ENCODE results near the gene PGA3.
A peak's percentile ranks its signal among the peaks of the same experiment; 100 is the strongest.
"Not testable (repeated sequence)": the region's sequence is repeated elsewhere in the genome, so short reads cannot be mapped to it uniquely, and the experiment has no call there.

Gene PGA3

GRCh38 chr11:61172356-61172755 is 31.0 kb upstream of the PGA3 start:
- DNase-seq, result no peak

DNA sequence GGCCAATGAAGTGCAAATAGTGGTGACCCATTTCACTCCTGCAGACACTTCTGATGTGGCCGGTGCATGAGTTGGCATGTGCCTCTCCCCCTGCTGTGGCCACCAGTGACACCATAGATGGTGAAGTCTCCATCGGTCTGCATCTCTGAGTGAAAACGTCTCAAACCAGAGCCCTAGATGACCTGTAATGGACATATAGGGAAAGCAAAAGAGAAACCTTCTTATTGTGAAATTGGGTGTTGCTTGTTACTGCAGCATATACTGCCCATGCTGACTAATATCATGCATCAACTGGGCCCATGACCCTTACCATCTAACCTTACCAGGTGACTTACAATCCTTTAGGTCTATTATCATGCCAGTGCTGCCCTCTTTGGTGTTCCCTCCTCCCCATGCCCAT is 30.4 kb upstream of the PGA3 start:
- no peak for DNase-seq

- no peak for DNase-seq
These were observed 29.9 kb upstream of the PGA3 start for GRCh38 chr11:61173456-61173855.

- no peak for DNase-seq
These were observed 29.0 kb upstream of the PGA3 start for GRCh38 chr11:61174273-61174672.

DNA sequence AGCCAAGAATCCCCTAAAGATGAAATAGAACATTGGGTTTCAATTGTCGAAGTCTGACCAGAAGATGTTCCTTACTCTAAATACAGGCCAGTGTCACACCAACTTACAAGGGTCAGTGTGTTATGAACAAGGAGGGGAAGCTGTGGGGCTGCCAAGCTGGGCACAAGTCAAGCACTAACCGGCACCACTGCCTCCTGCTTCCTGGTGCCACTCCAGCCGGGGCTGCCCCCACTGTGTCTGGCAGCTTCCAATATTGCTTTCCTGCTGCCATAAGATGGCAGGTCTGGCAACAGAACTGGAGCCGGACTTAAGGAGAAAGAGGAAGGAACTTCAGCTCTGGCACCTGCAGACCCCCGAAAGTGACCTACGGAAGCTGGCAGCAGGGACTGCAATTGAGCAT is 28.4 kb upstream of the PGA3 start:
- no peak for DNase-seq

DNA sequence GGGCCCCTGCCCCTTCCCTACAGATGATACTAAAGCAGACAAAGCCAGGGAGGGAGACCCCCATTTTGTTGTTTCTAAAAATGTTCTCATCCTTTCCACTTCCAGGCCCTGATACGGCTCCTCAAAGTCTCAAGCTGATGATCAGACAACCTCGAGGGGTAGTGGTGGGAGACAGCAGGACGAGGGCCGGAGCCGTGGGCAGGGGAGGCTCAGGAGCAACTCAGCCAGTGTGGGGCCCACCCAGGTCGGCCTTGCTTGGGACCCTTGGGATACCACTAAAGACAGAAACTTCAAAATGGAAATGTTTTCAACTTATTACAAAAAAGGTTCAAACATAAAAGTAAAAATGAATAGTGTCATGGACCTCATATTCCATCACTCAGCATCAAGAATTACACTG is 26.9 kb upstream of the PGA3 start:
- no peak for DNase-seq

- DNase-seq, result not testable (repeated sequence)
These were observed 23.1 kb upstream of the PGA3 start for GRCh38 chr11:61180205-61180604.

GRCh38 chr11:61181489-61181888 is 21.8 kb upstream of the PGA3 start:
- DNase-seq, result no peak

DNA sequence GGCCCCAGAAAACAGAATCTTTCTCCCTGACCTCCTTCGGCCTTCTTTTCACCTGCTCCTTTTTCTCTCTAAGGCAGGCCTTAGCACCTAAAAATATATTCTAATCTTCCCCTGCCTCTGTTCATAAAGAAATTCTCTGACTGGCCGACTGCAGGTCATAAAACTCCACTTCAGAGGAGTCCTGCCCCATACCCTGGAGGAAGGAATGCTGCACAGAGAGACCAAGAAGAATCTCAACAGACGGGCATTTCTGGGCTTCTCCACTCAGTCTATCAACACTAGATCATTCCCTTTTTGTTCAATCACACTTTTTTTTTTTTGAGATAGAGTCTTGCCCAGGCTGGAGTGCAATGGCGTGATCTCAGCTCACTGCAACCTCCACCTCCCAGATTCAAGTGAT is 19.7 kb upstream of the PGA3 start:
- DNase-seq, result no peak

DNA sequence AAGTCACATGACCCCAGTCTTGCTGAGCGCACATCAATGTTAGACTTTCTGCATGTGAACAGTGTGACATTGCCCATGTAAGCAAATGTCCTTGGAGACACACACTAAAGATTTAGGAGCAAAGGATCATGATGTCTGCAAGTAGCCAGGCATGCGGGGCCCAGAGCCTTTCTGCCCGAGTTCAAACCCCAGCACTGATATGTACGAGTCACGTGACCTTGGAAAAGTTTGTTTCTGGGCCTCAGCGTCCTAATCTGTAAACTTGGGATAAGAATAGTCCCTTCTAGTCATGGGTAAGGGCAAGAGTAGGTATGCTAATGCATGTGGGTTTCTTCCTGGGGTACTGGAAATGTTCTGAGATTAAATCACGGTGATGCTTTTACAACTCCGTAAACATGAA is 16.8 kb upstream of the PGA3 start:
- DNase-seq, result no peak

DNA sequence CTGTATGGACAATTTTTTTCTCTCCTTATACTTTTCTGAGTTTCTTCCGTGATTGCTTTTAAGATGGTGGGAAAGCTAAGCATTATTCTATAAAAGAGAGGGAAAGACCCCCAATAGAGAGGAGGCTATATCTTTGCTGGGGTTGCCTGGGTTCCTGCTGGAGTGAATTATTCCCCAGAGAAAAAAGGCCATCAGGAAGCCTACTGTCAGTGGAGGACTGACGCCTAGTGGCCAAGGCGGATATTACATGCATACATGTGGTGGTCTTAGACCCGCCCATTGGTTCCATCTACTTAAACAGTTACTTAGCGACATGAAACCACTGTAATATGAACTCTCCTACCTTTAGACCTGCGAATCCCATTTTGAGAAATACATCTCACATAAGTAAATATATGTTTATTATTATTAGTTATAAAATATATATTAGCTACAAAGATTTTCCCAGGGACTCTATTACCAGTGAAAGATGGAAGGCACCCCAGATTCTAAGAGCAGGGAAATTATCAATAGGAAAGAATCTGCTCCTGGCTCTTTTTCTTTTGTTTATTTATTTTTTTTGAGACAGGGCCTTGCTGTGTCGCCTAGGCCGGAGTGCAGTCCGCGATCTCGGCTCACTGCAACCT is 15.7 kb upstream of the PGA3 start:
- DNase-seq, result peak; percentile 82

DNA sequence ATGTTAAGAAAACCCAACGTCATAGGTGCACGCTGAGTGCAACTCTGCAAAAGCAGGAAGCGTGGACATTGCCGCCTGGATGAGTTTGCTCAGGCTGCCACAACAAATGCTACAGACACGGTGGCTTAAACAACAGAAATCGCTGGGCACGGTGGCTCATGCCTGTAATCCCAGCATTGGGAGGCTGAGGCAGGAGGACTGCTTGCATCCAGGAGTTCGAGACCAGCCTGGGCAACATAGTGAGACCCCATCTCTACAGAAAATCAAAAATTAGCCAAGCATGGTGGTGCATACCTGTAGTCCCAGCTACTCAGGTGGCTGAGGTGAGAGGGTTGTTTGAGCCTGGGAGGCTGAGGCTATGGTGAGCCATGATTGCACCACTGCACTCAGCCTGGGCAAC is 13.4 kb upstream of the PGA3 start:
- no peak for DNase-seq

DNA sequence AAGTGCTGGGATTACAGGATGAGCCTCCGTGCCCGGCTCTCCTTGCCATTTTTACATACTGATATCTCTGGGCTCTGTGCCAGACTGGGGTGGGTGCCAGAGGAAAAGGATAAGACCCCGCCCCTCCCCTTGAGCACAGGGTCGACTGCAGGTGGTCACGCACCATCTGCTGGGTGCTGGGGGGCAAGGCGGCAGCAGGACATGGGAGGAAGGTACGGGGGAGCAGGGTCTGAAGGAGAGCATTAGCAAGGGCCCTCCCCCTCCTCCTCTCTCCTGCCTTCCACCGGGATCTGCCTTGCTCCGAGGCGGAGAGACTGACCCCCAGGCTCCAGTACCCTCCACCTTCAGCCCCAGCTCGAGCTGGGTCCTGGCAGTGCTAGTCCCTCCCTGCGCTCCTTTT is 9.7 kb upstream of the PGA3 start:
- no peak for DNase-seq

GRCh38 chr11:61194169-61194671 is 9.1 kb upstream of the PGA3 start:
- no peak for DNase-seq

DNA sequence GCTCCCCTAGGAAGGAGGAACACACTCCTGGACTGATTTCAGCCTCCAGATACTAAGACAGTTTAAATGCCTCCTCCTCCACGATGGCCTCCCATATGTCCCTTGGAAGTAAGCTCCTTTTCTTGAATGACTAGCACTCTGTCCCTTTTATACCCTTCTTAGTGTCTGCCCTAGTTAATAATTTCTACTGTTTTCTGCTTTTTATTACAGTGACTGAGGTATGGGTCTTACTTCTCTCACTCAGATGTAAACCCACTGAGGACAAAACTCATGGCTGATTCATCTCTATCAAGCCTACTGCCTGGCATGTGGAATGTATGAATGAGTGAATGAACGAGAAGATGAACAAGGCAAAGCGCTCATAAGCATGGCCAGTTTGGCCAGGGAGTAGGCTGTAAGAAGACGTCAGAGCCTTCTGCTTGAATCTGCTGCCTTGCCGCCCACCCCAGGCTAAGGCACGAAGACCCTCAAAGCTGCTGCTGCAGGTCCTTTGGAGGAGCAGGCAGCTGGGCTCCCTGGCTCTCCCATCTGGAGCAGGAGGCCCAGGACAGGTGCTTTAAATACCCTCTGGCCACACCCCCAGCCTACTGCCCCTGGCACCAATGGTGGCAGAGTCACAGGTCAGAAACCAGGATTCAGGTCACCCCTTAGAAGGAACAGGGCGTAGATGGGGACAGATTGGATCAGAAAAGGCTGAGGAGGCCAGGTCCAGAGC is 8.2 kb upstream of the PGA3 start:
- DNase-seq, result no peak

DNA sequence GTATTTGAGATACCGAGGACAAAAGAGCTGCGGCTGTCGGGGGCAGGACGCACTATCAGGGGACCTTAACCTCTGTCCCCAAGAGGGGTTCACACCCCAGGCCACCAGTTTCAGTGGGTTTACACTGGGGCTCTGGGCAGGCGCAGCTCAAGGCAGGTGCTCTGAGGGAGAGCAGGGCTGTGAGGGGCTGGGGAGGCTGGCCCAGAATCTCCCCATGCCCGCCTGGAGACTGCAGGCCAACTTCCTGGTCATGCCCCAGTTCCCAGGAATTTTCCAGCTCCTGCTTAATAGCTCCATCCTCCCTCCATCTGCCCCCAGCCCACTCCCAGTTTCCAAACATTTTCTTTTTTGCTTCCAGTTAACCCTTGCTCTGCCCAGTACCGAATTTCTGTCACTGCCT is 7.6 kb upstream of the PGA3 start:
- no peak for DNase-seq

GRCh38 chr11:61198361-61198760 is 5.0 kb upstream of the PGA3 start:
- DNase-seq, result no peak

DNA sequence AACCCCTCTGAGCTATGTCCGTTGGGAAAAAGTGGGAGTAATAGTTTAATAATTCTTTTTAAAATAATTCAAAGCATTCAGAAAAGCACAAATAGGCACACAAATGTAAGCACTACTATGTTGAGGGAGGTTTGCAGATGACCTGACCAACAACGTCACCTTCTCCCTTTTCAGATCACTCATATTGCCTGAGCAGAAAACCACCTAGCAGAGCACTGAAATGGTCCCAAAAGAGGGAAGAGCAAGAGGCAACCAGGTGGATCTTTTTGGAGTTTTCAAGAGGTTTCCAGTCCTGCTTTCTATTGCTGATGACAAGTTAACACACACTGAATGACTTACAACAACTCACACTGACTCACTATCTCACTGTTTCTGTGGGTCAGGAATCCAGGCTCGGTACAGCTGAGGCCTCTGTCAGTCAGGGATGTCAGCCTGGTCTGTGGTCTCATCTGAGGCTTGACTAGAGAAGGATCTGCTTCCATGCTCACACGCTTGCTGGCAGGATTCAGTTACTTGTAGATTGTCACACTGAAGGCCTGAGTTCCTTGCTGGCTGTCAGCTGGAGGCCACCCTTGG is 4.3 kb upstream of the PGA3 start:
- DNase-seq, result no peak

GRCh38 chr11:61201476-61201875 is 1.8 kb upstream of the PGA3 start:
- DNase-seq, result no peak

DNA sequence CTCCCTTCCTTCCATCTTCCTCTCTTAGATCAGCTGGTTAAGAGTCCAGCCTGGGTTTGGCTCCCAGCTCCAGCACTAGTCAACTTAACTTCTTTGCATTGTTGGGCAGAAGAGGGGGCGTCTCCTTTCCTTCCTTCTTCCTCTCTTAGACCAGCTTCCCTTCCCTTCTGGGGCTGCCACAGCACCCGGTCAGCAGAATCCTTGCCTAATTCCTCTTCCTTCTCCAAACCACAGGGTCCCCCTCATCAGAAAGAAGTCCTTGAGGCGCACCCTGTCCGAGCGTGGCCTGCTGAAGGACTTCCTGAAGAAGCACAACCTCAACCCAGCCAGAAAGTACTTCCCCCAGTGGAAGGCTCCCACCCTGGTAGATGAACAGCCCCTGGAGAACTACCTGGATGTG is 558 bp downstream of the PGA3 start:
- not testable (repeated sequence) for DNase-seq

GRCh38 chr11:61204502-61205059 is 1.3 kb downstream of the PGA3 start:
- not testable (repeated sequence) for DNase-seq

- not testable (repeated sequence) for DNase-seq
These were observed 4.5 kb downstream of the PGA3 start for GRCh38 chr11:61207636-61208310.

- DNase-seq, result not testable (repeated sequence)
These were observed 7.3 kb downstream of the PGA3 start for GRCh38 chr11:61210629-61211028.
